Adipose tissue (tissue), 3 donors: ENCODE data around the gene RDX. TPM values are rescaled to one million over a fixed set of nuclear protein-coding genes. Genes with fewer than 3 reads are reported as not detected.
"Not testable (repeated sequence)": the region's sequence is repeated elsewhere in the genome, so short reads cannot be mapped to it uniquely, and the experiment has no call there.

Source experiments
- H3K27ac ChIP-seq: one replicate; pipeline ENCODE4 v1.5.1; 2013; ENCODE audit warnings: low read depth, low read length
- WGBS, 3 donors: extraction: QIAGEN DNeasy Blood & Tissue Kit; methylation state at CpG; one replicate each; pipeline ENCODE4 v1.1.7; 2013; 5-methylcytosine and 5-hydroxymethylcytosine counted together
- polyA plus RNA-seq, 3 donors: library from polyadenylated mRNA; stranded (reverse); fragments of 200-250 nt; gene quantifications; one replicate each; pipeline ENCODE4 v1.2.3, GENCODE V29; 2013
- donor health status: healthy with polysubstance abuse.
- donor health status: Bipolar disorder and iron deficiency.
- donor health status: healthy.

The RDX gene
- polyA plus RNA-seq, 3 donors, result 17.7 to 36.8 (median 36.6) TPM

DNA sequence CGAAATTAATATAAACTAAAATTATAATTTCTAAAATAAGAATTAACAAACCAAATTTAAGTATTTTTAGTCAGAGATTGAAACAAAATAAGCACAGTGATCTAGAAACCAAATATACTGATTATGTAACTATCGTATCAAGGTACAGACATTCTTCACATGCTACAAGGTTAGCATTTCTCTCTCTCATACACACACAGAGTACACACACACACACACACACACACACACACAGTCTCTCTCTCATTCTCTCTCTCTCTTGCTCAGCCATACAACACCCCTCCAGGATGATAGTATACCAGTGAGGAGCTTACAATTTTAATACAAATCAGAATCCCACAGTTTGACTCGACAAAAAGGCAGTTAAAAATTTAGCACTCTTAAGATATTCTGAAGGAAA, 66.0 kb downstream of the RDX start:
- WGBS, 3 donors, result 66 to 95% (median 94%) methylated on average over 3 of the region's 3 CpGs
- no peak overlapping the region for H3K27ac ChIP-seq

DNA sequence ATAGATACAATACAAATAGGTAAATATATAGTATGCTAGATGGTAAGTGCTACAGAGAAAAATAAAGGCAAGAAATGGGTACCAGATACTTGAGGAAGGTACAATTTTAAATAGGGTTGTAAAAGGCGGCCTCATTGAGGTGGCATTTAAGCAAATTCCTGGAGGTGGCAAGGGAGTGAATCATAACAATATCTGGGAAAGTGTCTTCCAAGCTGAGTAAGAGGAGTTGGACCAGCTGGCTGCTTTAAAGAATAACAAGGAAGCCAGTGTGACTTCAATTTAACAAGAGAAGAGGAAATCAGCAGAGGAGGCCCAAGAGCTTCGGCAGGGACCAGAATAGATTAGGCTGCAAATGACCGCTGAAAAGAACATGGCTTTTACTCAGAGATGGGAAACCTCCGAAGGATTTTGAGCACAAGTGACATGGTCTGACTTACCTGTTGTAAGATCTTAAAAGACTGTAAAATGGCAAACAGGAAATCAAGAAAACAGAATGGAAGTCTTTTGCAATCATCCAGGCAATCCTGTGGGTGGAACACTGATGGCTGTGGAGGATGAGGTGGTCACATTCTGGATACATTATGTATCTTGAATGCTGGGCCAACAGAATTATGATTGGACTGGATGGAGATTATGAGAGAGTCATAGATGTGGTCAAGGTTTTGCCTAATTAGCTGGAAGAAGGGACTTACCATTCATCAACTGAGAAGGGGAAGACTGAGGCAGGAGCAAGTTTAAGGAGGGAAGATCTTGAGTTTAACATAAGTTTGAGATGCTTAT, 77.2 kb downstream of the RDX start:
- WGBS, 3 donors, result 96 to 97% (median 97%) methylated on average over 4 of the region's 4 CpGs

DNA sequence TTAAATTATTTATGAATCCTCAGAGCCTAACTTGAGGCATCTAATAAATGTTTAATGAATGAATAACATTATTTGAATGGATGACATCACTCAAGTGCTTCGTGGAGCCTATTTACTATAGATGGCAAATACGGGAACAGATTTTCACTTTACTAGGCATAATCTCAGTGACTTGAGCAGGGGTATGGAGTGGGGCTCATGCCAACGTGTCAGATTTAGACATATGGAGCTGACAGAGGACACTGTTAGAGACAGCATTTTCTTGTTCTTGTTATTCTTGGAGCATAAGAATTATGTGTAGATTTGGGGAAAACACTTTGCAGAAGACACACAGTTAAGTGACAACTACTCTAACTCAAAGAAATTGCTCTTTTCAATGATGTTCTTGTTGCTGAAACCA, 78.5 kb downstream of the RDX start:
- H3K27ac ChIP-seq, result no peak overlapping the region
- WGBS, 3 donors, result 56 to 77% (median 76%) methylated on average over 3 of the region's 3 CpGs

More for the DNA sequence above, 77.2 kb downstream of the RDX start:
- no peak overlapping the region for H3K27ac ChIP-seq

DNA sequence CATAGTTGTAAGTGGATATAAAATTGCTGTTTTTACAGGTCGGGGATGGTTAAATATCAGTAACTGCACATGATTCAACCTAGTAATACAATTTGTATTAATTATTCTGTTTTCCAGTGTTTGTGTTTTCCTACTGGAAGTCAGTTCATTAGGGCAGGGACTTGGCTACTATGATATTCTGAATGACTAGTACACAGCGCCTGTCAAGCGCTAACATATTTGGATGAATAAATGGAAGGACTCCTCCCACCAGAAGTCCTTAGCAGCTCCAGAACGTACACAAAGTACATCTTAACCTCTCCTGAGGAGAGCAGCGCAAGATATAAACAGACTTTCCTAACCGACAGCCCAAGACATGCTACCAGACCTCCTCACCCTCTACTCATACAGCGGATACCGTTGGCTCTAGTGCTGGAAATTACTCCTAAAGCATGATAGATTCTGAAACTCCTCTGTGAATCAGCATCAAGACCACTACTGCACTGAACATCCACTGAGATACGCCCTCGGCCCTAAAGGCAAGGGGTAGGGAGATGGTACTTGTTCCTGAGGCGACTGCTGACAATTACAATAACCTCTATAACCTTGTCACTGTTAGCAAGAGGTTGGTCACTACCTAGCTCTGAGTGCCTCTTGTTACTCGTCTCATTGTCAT, 79.1 kb downstream of the RDX start:
- 82 to 87% (median 84%) methylated on average over 12 of the region's 12 CpGs for WGBS, 3 donors
- no peak overlapping the region for H3K27ac ChIP-seq

DNA sequence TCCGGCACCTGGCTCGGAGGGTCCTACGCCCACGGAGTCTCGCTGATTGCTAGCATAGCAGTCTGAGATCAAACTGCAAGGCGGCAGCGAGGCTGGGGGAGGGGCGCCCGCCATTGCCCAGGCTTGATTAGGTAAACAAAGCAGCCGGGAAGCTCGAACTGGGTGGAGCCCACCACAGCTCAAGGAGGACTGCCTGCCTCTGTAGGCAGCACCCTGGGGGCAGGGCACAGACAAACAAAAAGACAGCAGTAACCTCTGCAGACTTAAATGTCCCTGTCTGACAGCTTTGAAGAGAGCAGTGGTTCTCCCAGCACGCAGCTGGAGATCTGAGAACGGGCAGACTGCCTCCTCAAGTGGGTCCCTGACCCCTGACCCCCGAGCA, 87.1 kb downstream of the RDX start:
- H3K27ac ChIP-seq, result not testable (repeated sequence)
- WGBS, 3 donors, result 0 to 38% (median 18%) methylated on average over 2 to 7 of the region's 14 CpGs

DNA sequence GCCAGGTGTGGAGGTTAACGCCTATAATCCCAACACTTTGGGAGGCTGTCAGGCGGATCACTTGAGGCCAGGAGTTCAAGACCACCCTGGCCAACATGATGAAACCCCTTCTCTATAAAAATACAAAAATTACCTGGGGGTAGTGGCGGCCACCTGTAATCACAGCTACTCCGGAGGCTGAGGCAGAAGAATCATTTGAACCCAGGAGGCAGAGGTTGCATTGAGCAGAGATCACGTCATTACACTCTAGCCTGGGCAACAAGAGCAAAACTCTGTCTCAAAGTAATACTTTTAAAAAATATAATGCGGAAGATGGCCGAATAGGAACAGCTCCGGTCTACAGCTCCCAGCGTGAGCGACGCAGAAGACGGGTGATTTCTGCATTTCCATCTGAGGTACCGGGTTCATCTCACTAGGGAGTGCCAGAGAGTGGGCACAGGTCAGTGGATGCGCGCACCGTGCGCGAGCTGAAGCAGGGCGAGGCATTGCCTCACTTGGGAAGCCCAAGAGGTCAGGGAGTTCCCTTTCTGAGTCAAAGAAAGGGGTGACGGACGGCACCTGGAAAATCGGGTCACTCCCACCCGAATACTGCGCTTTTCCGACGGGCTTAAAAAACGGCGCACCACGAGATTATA, 87.6 kb downstream of the RDX start:
- not testable (repeated sequence) for H3K27ac ChIP-seq
- 58 to 66% (median 64%) methylated on average over 20 to 25 of the region's 29 CpGs for WGBS, 3 donors

DNA sequence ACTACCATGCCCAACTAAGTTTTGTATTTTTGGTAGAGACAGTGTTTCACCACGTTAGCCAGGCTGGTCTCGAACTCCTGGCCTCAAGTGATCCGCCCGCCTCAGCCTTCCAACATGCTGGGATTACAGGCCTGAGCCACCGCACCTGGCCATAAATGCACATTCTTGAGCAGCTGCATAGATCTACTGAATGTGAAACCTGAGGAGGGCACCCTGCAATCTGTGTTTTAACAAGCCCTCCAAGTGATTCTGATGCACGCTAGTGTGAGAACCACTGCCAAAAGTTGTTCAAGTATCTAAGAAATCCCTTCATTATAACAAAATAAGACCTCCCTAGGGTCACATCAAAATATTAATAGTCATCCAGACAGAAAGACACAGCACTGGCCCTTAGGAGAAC, 89.3 kb downstream of the RDX start:
- WGBS, 3 donors, result 94 to 96% (median 94%) methylated on average over 6 of the region's 6 CpGs
- H3K27ac ChIP-seq, result no peak overlapping the region

DNA sequence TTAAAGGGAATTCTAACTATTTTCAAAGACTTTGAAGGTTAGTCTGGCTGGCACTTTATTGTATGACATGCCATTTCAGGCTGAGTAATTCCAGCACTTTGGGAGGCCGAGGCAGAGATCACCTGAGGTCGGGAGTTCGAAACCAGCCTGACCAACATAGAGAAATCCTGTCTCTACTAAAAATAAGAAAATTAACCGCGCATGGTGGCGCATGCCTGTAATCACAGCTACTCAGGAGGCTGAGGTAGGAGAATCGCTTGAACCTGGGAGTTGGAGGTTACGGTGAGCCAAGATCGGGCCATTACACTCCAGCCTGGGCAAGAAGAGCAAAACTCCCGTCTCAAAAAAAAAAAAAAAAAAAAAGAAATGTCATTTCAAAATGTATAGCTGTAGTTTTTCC, 95.6 kb downstream of the RDX start:
- no peak overlapping the region for H3K27ac ChIP-seq
- WGBS, 3 donors, result 82 to 92% (median 89%) methylated on average over 10 of the region's 10 CpGs

DNA sequence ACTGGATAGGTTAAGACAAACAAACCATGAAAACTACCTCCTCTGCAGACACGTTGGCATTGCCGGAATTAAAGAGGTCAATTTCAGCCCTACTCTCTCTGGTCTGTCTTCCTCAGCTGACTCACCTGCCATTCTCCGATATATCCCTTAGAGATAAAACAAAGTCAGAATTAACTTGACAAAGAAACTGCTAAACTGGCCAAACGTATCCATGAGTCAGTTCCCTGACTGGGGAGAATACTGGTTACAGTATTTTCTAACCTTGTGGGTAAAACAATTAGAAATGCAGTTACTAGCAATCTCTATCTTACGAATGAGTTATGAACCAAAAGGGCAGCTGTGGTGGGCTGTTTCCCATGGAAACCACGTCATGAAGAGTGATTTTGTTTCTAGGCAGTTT, 96.2 kb downstream of the RDX start:
- 80 to 87% (median 84%) methylated on average over 6 of the region's 6 CpGs for WGBS, 3 donors
- H3K27ac ChIP-seq, result no peak overlapping the region

DNA sequence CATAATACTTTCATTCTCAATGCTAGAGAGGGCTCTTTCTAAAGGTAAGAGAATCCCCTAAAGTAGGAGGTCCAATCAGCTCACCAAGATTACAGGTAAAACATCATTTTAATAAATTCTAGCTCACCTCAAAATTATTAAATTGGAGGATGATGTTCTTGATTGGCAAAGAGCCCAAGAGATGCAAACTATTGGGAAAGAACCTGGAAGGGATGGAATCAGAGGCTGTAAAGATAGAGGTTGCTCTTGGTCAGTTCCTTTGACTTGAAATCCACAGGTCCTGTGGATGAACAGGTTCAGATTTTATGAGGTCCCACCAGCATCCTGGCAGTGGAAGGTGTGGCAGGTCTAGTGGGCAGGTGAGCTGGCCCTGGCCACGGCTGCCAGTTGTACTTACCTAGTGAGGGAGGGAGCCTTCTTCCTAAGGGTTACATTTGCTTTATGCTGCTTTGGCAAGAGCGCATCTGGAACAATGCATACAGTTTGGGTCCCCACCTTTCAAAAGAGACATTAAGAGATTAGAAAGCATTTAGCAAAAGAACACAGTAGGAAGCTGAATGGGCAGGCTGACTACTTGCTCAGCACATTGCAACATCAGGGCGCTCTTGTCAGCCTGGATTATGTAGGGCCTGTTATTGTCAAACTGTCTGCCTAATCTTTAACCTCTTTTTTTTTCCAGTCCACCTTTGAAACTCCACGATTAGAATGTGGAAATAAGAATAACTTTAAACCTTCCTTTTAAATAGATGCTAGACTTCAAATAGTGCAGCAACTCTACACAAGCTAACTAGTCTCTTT, 97.0 kb downstream of the RDX start:
- WGBS, 3 donors, result 66 to 70% (median 68%) methylated on average over 4 of the region's 4 CpGs
- no peak overlapping the region for H3K27ac ChIP-seq

DNA sequence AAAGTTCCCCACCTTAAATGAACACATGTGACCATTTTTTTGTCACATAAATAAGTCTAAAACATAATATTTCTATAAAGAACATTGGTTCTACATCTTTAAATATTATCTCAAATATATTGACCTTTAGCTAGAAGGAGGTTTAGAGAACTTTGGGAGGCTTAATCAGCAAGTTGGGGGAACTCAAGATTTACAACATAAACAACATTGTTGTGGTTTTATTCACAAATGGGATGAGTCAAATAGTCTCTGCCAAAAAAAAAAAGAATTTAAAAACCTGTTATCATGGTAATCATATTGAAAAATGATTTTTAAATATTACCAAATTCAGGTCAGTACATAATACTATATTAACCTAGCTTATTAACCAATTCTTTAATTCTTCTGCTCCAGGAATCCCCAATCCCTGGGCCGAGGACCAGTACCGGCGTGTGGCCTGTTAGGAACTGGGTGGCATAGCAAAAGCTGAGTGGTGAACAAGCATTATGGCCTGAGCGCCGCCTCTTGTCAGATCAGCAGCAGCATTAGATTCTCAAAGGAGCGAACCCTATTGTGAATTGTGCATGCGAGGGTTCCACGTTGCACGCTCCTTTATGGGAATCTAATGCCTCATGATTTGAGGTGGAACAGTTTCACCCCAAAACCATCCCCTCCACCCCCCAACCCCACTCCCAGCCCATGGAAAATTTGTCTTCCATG, 98.2 kb downstream of the RDX start:
- WGBS, 3 donors, result 96 to 97% (median 96%) methylated on average over 9 of the region's 9 CpGs
- no peak overlapping the region for H3K27ac ChIP-seq

DNA sequence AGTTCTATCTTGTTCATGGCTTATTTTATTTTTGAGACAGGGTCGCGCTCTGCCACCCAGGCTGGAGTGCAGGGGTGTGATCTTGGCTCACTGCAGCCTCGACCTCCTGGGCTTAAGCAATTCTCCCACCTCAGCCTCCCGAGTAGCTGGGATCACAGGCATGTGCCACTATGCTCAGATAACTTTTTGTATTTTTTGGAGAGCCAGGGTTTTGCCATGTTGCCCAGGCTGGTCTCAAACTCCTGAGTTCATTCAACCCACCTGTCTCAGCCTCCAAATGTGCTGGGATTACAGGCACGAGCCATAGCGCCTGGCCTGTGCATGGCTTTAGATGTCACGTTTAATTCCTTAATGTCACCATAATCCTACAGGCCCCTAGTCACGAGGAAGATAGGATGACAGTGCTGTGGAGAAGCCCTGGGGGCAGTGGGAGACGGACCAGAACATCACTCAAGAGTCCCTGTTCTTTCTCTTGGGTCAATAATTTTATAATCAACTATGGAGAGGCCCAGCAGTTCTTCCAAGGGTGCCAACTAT, 99.5 kb downstream of the RDX start:
- 79 to 93% (median 93%) methylated on average over 9 of the region's 9 CpGs for WGBS, 3 donors

DNA sequence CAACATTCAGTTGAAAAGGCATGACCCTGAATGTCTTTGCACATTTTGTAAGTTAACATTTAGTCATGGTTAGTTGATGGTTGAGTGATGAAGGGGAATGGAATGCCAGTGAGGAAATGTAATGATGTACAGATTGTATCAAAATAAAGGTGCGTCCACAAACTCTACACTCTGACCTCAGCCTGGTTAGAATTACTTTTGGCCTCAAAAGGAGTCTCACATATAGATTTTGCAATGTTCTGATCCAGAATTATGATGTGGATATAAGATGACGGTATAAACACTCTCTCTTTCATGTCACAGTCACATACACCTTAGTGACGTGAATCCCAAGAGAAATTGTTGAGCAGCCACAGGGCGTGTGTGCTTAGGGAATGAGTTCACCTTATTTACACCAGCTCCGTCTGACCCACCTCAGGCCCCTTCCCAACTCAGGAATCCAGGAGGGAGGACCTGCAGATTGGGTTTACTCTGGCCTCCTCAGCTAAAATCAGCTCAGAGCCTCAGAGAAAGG, 100.1 kb downstream of the RDX start:
- 91 to 93% (median 93%) methylated on average over 5 of the region's 5 CpGs for WGBS, 3 donors
- no peak overlapping the region for H3K27ac ChIP-seq

More for the DNA sequence above, 99.5 kb downstream of the RDX start:
- no peak overlapping the region for H3K27ac ChIP-seq

DNA sequence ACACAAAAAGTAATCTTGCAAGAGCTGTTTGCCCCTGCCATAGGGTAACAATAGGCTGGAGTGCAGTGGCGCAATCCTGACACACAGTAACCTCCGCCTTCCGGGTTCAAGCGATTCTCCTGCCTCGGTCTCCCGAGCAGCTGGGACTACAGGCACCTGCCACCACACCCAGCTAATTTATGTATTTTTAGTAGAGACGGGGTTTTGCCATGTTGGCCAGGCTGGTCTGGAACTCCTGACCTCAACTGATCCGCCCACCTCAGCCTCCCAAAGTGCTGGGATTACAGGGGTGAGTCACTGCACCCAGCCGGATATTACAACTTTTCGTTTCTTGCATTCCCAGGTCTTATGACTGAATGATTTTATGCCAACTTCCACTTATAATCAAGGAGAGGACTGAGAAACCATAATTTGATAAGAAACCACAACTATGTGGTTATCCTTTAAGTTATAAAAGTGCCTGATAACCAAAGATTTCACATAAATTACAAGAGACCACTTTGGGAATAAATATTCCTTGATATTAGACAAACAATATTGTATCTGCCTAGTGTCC, 102.1 kb downstream of the RDX start:
- WGBS, 3 donors, result 56 to 89% (median 62%) methylated on average over 10 of the region's 10 CpGs
- not testable (repeated sequence) for H3K27ac ChIP-seq

DNA sequence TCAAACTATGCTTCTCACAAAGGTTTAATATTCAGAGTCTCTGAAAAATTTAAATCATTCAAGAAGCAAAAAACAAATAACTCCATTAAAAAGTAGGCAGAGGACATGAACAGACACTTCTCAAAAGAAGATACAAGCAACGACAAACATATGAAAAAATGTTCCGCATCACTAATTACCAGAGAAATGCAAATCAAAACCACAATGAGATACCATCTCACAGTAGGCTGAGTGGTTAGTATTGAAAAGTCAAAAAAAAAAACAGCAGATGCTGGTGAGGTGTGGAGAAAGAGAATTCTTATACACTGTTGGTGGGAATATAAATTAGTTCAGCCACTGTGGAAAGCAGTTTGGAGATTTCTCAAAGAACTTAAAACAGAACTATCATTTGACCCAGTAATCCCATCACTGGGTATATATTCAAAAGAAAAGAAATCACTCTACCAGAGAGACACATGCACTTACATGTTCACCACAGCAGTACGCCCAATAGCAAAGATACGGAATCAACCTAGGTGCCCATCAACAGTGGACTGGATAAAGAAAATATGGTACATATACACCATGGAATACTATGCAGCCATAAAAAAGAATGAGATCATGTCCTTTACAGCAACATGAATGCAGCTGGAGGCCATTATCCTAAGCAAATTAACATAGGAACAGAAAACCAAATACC, 103.7 kb downstream of the RDX start:
- not testable (repeated sequence) for H3K27ac ChIP-seq
- 80 to 93% (median 91%) methylated on average over 4 of the region's 4 CpGs for WGBS, 3 donors

DNA sequence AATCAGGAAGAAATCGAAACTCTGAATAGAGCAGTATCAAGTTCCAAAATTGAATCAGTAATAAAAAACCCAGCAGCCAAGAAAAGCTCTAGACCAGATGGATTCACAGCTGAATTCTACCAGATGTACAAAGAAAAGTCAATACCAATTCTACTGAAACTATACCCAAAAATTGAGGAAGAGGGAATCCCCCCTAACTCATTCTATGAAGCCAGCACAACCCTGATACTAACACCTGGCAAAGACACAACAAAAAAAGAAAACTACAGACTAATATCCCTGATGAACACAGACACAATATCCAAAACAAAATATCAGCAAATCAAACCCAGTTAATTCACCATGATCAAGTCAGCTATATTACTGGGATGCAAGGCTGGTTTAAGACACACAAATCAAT, 105.5 kb downstream of the RDX start:
- no peak overlapping the region for H3K27ac ChIP-seq
- WGBS, 3 donors, result 65 to 92% (median 86%) methylated on average over 1 of the region's 1 CpG

DNA sequence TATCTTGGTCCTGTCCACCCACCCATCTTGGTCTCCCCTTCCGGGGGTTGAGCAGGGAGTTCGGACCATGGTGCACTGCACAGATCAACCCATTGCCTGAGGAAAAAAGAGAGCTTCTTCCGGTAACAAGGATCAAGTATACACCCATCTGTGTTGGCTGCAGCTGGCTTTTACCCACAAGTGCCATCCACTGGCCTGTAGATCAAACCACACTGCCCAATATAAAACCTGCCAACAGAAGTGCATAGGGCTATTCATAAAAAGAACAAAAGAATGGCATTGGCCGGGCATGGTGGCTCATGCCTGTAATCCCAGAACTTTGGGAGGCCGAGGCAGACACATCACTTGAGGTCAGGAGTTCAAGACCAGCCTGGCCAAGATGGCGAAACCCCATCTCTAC, 108.7 kb downstream of the RDX start:
- 89 to 99% (median 97%) methylated on average over 6 of the region's 6 CpGs for WGBS, 3 donors

More for the DNA sequence above, 108.7 kb downstream of the RDX start:
- H3K27ac ChIP-seq, result no peak overlapping the region
